C1 segment of cervical spinal cord (tissue), 14 donors: ENCODE results near the gene SF3B1.
"Not testable (repeated sequence)": the region's sequence is repeated elsewhere in the genome, so short reads cannot be mapped to it uniquely, and the experiment has no call there.

Source experiments
- DNase-seq, 14 donors: peaks; one replicate each; lab custom pipeline; 2025; lab: John Stamatoyannopoulos, UW

Gene SF3B1

DNA sequence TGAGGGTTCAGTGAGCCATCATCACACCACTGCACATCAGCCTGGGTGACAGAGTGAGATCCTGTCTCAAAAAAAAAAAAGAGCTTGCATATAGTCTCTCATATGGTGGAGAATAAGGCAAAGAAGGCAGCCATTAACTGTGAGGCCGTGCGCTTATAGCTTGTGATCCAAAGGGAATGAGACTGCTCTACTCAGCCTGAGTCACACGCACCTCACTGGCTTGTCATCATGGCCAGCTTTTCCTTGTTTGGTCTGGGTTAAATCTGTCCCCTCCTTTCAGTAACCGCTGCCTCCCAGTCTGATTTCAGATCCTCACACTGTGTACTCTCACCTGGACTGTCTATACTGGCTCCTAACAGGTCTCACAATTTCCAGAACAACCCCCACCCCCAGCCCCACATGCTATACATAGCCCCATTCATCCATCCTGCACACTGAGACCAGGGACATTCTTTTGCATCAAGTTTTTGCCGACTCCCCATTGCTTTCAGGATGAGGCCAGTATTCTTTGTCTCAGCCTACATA lies 88.9 kb downstream of the SF3B1 start:
- DNase-seq = no peak

DNA sequence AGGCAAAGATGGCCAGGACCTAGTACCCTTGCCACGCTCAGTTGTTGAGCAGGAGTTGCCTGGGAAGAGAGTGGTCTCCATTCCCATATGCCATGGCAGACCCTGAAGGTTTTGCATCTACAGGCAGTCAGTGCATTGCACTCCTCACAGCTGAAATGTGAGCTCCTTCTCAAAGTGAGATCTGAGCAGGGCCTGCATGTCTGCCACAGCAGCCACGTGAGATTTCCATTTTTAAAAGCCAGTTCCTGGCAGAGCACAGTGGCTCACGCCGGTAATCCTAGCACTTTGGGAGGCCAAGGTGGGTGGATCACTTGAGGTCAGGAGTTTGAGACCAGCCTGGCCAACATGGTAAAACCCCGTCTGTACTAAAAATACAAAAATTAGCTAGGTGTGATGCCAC lies 90.9 kb downstream of the SF3B1 start:
- DNase-seq = not testable (repeated sequence)

DNA sequence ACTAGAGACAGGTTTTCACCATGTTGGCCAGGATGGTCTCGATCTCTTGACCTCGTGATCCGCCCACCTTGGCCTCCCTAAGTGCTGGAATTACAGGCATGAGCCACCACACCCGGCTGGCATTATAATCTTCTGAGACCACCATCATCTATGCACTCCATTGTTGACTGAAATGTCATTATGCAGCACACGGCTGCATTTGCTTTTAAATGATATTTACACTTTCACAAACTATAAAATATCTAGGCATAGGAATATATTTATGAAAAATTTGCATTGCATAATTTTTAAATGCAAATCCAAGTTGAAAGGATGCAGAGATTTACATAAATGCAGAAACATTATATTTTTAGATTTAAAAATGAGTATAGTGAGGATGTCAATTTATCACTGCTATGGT lies 94.2 kb downstream of the SF3B1 start:
- DNase-seq = no peak
